HG02571 (cell line): ENCODE data around the gene IQUB.
"Not testable (repeated sequence)": the region's sequence is repeated elsewhere in the genome, so short reads cannot be mapped to it uniquely, and the experiment has no call there.

ENCODE experiments used
- ATAC-seq: cut with Tn5 transposase; IDR thresholded peaks from one replicate; pipeline ENCODE4 v1.9.1; 2021; ENCODE audit warnings: mild to moderate bottlenecking, moderate library complexity; ENCODE audit not compliant: unreplicated experiment

IQUB gene

GRCh38 chr7:123494193-123494796, 40.1 kb downstream of the IQUB start:
- no peak for ATAC-seq

GRCh38 chr7:123492485-123492884, 41.9 kb downstream of the IQUB start:
- ATAC-seq = peak; percentile 74

- ATAC-seq = no peak
These were observed 48.7 kb downstream of the IQUB start for GRCh38 chr7:123485721-123486120.

GRCh38 chr7:123485187-123485586, 49.2 kb downstream of the IQUB start:
- no peak for ATAC-seq

GRCh38 chr7:123484199-123484598, 50.2 kb downstream of the IQUB start:
- ATAC-seq = no peak

- no peak for ATAC-seq
These were observed 54.3 kb downstream of the IQUB start for GRCh38 chr7:123480107-123480506.

- not testable (repeated sequence) for ATAC-seq
These were observed 56.3 kb downstream of the IQUB start for GRCh38 chr7:123478056-123478455.

GRCh38 chr7:123472750-123473445, 61.5 kb downstream of the IQUB start:
- ATAC-seq = no peak

- ATAC-seq = no peak
These were observed 62.1 kb downstream of the IQUB start for GRCh38 chr7:123472327-123472726.

GRCh38 chr7:123468303-123468702, 66.1 kb downstream of the IQUB start:
- no peak for ATAC-seq

- no peak for ATAC-seq
These were observed 70.5 kb downstream of the IQUB start for GRCh38 chr7:123463890-123464289.

GRCh38 chr7:123460616-123461015, 73.8 kb downstream of the IQUB start:
- no peak for ATAC-seq

GRCh38 chr7:123455965-123456470, 78.4 kb downstream of the IQUB start:
- no peak for ATAC-seq

- no peak for ATAC-seq
These were observed 94.3 kb downstream of the IQUB start for GRCh38 chr7:123440101-123440548.

GRCh38 chr7:123439191-123439590, 95.2 kb downstream of the IQUB start:
- no peak for ATAC-seq

GRCh38 chr7:123437447-123437995, 96.9 kb downstream of the IQUB start:
- no peak for ATAC-seq

- no peak for ATAC-seq
These were observed 99.2 kb downstream of the IQUB start for GRCh38 chr7:123435080-123435700.

- ATAC-seq = no peak
These were observed 100.7 kb downstream of the IQUB start for GRCh38 chr7:123433665-123434064.

GRCh38 chr7:123432601-123433000, 101.8 kb downstream of the IQUB start:
- no peak for ATAC-seq

- ATAC-seq = no peak
These were observed 103.2 kb downstream of the IQUB start for GRCh38 chr7:123431075-123431614.

- ATAC-seq = no peak
These were observed 109.1 kb downstream of the IQUB start for GRCh38 chr7:123425246-123425645.
